DLD1 (cell line): Measurements from ENCODE around the gene SLC29A2.

Source experiments
- in situ Hi-C: cut with HindIII; loops from 2 replicates; pipeline ENCODE4 v1.10.0; 2017; ENCODE audit warnings: low sequenced_read_pairs

The SLC29A2 gene, protein sequence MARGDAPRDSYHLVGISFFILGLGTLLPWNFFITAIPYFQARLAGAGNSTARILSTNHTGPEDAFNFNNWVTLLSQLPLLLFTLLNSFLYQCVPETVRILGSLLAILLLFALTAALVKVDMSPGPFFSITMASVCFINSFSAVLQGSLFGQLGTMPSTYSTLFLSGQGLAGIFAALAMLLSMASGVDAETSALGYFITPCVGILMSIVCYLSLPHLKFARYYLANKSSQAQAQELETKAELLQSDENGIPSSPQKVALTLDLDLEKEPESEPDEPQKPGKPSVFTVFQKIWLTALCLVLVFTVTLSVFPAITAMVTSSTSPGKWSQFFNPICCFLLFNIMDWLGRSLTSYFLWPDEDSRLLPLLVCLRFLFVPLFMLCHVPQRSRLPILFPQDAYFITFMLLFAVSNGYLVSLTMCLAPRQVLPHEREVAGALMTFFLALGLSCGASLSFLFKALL

GRCh38 chr11:66371627-66372415 lies at the start of gene SLC29A2:
Gene SLC29A2 (minus strand): TSS chr11:66371760. CDS start chr11:66371591, 169 bp downstream.
- in situ Hi-C loops = no loop called here

- in situ Hi-C loops = no loop called here
These were observed 49.3 kb upstream of the SLC29A2 start, which contains the start of gene NPAS4 for GRCh38 chr11:66420671-66421476. Gene NPAS4 (plus strand): TSS chr11:66421035. CDS start chr11:66421180, 145 bp downstream.

DNA sequence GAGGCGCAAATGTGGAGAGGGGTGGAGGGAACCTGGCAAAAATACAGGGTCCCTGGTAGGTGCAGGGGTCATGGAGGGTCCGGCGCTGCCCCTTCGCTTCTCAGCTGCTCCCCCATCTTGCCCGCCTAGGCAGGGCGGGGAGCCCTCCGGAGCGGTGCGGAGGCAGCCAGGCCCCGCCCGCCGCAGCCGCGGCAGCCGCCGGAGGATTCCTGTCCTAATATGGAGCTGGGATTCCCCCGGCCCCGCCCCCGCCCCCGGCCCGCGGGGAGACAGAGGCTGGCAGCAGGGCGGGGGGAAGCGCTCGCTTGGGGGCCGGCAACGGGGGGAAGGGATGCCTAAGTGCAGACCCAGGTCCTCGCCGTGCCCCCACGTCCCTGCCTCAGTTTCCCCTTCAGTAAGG lies 48.3 kb upstream of the SLC29A2 start:
- in situ Hi-C loops = no loop called here

- in situ Hi-C loops = no loop called here
These were observed 47.4 kb upstream of the SLC29A2 start for GRCh38 chr11:66418986-66419308.

DNA sequence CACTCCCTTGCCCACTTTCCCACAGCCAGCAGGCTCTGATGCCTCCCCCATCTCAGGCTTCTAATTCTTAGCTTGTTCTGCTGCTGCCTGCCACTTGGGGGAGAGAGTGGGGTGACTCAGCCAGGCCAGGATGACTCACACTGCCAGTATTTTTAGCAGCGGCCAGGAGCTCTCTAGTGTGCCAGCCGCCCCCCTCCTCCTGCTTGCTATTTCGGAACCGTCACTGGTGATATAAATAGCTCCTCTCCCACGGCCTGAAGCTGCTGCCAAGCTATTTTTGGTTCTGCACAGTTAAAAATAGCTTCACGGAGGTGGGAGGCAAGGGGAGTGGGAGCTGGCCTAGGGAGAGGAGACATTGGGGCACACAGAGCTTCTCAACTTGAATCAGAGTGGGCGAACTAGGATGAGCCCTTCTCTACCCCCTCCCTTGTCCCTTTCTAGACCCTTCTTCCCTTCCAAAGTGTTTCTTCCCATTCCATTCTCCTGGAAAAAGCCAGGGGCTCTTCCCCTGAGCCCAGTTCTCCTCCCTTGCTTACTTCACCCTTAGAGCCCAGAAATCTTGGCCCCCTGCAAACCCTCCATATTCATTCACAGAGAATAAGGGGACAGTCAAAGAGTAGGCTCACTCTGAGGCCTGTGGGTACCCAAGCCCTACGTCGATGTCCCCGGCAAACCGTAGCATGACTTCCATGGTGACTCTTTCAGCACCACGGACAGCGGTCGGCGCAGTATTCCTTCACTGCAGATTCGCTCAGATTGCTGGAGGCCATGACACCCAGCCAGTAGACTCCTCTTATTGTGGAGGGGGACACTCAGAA lies 46.8 kb upstream of the SLC29A2 start:
- in situ Hi-C loops = no loop called here

DNA sequence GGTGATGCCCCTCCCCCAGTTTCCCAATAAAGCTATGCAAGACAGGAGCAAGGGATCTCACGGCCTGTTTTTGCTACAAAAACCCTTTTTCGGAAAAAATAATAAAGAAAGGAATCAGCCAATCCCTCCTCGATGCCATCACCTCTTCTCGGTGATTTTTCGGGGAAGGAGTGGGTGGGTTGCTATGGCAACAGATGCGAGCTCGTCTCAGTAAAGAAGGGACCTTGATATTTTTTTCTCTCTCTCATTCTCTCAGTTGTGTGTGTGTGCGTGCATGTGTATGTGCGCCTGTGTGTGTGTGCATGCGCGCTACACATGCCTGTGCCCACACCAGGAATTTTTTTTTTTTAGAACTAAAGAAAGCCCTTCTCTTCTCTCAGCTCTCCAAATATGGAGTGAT lies 45.4 kb upstream of the SLC29A2 start:
- in situ Hi-C loops = no loop called here

GRCh38 chr11:66415423-66415822 lies 43.9 kb upstream of the SLC29A2 start:
- in situ Hi-C loops = no loop called here

GRCh38 chr11:66414120-66414934 lies 42.8 kb upstream of the SLC29A2 start:
- in situ Hi-C loops = no loop called here

DNA sequence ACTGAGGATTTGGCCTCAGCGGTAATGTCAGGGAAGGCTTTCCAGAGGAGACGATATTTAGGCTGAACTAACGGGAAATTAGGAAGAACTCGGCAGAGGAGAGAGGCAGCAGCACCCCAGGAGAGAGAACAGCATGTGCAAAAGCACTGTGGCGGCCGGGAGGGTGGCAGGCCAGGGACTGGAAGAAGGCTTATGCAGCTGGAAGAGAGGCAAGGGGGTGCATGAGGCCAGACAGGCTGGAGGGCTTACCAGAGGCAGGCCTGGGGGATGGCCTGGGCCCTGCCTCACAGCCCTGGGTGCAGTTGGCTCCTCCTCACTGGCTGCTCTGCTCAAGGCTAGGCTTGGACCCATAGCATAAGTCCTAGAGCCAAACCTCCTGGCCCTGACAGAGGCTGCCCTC lies 41.6 kb upstream of the SLC29A2 start:
- in situ Hi-C loops = no loop called here

GRCh38 chr11:66412110-66412509 lies 40.5 kb upstream of the SLC29A2 start:
- in situ Hi-C loops = no loop called here

- in situ Hi-C loops = no loop called here
These were observed 39.8 kb upstream of the SLC29A2 start for GRCh38 chr11:66411323-66411722.

GRCh38 chr11:66410191-66410590 lies 38.6 kb upstream of the SLC29A2 start:
- in situ Hi-C loops = no loop called here

DNA sequence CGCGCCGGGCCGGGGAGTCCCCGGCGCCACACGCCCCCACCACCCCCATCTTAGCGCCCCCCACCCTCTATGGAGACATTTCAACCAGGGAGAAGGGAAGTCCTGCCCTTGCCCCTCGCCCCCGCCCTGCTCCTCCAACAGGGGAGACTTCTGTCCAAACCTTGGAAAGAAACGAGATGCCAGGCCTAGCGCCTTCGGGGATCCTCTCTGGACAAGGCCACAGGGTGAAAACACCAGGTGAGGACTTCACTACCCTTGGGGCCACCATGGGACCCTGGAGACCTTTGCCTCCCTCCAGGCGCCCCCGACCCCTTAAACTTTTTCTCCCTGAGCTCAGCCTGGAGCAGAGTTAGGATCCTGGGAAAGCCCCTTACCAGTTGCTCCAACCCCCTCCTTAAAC lies 37.7 kb upstream of the SLC29A2 start:
- in situ Hi-C loops = no loop called here

- in situ Hi-C loops = no loop called here
These were observed 37.1 kb upstream of the SLC29A2 start for GRCh38 chr11:66408488-66409214.

DNA sequence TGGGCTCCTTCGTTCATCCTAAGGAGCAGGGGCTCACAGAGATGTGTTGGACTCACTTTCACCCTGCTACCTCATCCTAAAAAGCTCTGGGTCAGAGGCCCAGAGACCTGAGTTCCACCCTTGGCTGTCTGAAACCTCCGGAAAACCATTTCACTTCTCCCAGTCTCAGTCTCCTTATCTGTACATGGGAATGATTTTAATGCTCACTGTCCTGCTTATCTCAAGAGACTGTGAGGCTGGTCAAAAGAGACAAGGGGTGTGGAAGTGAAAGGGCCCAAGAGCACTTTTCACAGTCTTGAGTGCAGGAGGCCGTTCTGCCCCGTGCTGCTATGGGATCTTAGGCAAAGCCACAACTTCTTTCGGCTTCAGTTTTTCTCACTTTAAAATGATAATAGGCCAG lies 36.1 kb upstream of the SLC29A2 start:
- in situ Hi-C loops = no loop called here

- in situ Hi-C loops = no loop called here
These were observed 22.4 kb upstream of the SLC29A2 start for GRCh38 chr11:66393954-66394353.

GRCh38 chr11:66391322-66391721 lies 19.8 kb upstream of the SLC29A2 start:
- in situ Hi-C loops = no loop called here

GRCh38 chr11:66388780-66389386 lies 17.3 kb upstream of the SLC29A2 start:
- in situ Hi-C loops = loop anchor here (10.0 kb wide), 1 partner anchor 54 kb away; the partner anchor contains the start of gene RIN1
